NCI-H69 (cell line): ENCODE measurements around the gene UTP15.

Source experiments
- DNase-seq: peaks from one replicate; lab custom pipeline; 2025; lab: John Stamatoyannopoulos, UW

Gene UTP15, protein sequence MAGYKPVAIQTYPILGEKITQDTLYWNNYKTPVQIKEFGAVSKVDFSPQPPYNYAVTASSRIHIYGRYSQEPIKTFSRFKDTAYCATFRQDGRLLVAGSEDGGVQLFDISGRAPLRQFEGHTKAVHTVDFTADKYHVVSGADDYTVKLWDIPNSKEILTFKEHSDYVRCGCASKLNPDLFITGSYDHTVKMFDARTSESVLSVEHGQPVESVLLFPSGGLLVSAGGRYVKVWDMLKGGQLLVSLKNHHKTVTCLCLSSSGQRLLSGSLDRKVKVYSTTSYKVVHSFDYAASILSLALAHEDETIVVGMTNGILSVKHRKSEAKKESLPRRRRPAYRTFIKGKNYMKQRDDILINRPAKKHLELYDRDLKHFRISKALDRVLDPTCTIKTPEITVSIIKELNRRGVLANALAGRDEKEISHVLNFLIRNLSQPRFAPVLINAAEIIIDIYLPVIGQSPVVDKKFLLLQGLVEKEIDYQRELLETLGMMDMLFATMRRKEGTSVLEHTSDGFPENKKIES

DNA sequence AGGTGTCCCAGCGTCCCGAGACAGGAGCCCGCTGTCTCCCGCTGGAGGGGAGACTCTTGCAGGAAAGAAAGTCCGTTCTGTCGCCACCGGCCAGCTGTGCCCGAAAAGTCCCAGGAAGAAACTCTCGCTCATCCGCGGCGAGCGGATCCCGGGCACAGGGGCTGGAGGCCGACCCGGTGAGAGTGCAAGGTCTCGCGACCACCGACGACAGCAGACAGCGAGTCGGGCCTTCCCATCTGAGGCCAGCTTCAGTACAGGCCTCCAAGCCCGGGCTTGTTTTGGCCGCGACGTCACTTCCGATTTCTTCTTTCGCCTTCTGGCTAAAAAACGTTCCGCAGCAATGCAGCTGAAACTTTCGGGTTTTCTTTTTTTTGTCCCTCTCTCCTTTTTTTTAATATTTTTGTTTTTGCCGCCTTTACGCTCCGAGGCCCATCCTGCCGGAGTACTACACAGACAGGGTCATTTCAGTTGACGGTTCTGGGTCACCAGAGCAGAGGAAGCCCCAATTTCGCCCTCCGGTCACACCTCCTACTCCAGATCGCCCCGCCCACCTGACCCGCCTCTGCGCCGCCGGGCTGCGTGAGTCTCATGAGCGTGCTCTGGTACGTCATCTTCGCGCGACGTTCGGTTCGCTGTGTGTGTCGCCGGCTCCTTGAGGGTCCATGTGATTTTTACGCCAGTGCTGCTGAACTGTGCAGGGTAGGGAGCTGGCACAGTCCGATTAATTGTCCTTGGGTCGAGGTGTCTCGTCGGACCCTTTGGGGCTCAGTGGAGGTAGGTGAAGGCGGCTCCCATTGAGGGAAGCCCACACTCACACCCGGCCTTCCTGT lies at the start of gene UTP15, which contains the start of gene ANKRA2:
Gene UTP15, plus strand, starts transcription at position 605 of the 830 bp plus-strand sequence. CDS start 1,602 bp downstream, outside the sequence.
Gene ANKRA2, minus strand, starts transcription at position 501 of the 830 bp plus-strand sequence. CDS start 2,758 bp downstream, outside the sequence.
- DNase-seq = peak; percentile 99

DNA sequence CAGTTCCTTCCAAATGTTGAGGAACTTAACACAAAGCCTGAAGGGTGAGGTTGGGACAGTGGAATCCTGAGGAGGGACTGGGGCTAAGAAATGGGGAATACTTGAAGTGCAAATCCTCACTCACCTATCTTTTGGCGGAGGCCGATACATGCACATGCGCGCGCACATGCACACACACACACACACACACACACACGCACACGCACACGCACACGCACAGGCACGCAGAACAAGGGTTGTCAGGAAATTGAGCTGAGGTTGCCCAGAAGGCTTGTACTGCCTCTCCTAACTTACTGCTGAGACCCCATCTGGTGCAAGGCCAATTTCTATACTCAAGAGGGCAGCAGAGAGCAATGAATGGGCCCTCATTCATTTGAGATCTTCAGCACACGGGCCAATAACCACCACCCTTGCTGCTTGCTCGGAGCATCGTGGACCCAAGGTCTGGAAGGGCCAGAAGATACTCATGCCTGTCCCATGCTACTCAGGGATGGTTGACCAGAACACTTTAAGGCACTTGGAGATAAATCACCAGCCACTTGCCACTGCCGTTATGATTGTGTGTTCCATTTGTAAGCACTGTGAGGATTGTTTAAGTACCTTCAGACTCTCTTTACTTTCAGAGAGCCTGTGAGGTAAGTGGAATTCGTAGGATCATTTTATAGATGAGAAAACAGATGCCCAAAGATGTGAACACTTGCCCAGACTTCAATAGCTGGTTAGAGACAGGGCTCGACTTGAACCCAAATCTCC lies 45.8 kb upstream of the UTP15 start:
- peak; percentile 88 for DNase-seq

DNA sequence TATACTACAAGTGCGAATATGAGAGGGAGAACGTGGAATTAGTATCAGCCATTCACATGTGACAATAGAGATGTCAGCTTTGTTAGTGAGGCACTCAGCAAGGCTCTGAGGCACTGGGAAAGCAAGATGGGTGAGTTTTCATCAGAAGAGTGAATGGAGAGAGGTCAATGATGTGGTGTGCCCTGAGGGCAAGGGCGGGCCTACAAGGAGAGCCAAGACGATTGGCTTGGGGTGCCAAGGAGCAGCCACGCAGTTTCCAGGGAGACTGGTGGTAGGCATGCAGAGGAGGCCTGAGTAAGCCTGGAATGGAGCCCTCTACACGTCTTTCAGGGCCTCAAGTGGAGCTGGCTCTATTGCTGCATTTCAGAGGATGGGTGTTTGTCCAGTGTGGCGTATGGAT lies 42.6 kb upstream of the UTP15 start:
- peak; percentile 11 for DNase-seq

DNA sequence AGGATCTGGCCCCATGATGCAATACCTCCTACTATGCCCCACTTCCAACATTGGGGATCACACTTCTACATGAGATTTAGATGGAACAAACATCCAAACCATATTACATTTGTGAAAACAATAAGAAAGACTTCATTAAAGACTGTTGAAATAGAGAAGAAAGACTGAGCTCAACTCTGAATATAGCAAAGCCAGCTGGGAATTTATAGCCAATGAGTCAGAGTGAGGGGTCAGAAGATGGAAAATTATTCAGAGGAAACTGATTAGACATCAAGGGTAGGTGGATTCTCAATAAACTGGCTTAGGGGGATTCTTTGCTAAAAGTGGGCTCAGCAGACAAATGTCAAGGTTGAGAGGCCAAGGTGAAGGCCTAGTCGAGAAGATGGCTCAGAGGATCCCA lies 41.7 kb upstream of the UTP15 start:
- no peak for DNase-seq

DNA sequence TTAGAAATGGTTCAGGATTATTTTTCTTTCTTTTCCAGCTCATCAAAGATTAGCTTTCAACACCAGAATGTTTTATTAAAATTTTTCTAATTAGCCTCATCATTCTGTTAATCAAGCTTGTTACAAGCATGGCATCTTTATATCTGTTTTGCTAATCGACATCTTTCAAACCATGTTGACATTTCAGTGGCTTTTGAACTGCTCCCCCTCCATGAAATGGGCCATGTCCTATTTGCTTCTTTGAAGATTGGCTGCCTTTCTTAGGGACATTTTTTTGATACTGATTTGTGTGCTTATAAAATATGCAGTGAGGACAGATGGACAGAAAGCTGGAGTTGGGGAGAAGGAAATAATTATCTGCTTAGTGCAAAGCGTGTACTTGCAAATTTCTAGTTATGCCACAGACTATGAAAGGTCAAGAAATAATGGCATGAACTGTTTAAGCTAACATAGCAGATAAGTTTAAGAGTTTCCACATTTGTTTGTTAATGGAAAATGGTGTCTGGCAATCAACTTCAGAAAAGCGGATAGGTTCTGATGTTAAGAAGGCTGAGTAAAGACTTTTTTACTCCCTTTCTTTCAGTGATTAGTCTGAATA lies 39.8 kb upstream of the UTP15 start:
- no peak for DNase-seq

DNA sequence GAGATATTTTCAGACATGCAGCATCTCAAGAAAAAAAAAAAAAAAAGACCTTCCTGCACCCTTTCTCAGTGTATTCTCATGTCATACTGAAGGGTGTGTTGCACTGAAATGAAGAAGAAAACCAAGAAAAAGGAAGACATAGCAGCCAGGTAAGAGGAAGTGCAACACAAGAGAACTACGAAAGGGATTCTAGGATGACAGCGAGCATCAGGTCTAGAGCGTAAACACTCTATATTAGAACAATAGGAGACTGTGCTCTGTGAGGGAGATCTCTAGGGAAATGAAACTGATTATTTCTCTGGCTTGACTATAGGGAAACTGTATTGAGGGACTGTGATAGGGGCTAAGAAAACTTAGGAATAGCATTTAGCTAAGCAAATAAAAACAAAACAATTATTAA lies 37.3 kb upstream of the UTP15 start:
- peak; percentile 61 for DNase-seq

DNA sequence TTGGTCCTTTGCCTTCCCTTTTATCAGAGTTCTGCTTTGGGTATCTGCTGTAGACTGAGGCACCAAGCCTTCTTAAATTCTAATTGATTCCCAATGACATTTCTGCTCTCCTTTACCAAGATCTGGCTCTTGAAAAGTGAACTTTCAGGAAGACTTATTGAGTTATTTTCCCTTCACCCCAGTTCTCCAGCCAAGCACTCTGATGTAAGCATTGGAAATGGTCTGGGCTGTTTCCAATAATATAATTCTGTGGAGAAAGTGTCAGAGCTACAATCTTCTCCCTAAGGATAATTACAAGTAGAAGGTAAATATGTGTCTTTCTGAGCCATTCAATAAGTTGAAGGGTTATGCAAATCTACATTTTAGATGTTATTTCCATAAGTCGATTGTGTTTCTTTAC lies 36.5 kb upstream of the UTP15 start:
- no peak for DNase-seq

DNA sequence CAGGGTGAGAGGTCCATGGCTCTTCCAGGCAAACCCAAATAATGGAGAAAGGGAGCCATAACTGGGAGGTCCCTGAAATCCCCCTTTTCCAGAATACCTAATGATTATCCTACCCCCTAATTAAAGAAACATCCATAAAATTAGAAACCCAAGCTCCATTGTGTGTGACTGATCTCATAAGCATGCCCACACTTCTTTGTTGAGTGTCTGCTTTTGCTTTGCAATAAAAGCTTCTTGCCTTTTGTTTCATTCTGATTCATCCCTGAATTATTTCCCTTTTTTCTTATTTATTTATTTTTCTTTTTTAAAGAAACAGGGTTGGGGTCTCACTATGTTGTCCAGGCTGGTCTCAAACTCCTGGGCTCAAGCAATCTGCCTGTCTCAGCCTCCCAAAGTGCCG lies 34.2 kb upstream of the UTP15 start:
- DNase-seq = no peak

DNA sequence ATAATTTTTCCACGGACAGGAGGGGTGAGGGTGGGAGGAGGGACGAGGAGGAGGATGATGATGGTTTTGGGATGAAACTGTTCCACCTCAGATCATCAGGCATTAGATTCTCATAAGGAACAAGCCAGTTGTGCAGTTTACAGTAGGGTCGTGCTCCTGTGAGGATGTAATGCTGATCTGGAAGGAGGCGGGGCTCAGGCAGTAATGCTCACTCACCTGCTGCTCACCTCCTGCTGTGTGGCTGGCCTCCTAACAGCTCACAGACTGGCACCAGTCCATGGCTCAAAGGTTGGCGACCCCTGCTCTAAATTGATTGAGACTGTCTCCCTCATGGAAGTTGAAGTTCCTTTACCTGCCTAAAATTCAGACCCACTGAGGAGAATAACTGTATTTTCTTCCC lies 33.3 kb upstream of the UTP15 start:
- DNase-seq = peak; percentile 22

DNA sequence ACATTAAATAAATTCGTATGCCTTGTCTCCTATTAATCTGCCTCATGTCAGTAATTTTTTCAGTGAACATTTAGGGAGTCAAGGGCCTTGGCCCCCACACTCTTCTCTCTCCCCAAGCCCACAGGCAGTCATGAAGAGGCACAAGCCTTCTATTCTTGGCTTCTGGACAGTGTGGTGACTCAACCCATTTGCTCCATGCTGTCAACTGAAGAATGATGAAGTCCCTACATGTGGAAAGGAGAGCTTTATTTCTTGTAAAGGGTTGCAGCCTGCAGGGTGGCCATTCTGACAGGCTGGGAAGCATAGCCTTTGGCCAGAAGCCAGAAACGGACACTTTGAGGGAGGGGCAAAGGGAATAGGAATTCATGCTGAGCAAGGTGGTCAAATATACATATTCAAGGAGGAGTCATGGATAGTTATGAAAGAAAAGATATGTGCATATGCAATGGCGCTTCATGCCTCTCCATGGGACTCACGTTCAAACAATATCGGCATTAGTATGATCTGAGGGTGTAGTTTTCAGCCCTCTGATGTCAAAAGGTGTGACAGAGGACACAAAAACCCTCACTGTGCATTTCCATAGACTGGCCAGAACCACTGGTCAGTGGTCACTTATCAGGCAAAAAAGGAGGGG lies 31.4 kb upstream of the UTP15 start:
- peak; percentile 21 for DNase-seq

DNA sequence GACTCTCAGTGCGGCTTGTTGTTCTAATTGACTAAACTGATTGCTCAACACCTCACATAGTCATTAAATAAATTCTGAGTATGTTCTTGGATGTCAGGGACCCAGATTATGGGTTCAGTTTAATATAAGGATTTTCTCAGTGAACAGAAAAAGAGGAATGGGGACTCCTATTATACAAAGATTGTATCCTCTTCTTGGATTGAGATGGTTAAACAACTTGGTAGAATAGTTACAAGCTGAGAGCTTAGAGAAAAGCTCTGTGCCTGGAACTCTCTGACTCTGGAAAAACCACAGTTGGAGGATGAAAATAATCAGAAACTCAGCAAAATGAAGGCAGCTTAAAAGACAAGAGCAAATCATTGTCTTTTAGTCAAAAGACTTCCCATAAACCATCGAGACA lies 30.6 kb upstream of the UTP15 start:
- DNase-seq = no peak

DNA sequence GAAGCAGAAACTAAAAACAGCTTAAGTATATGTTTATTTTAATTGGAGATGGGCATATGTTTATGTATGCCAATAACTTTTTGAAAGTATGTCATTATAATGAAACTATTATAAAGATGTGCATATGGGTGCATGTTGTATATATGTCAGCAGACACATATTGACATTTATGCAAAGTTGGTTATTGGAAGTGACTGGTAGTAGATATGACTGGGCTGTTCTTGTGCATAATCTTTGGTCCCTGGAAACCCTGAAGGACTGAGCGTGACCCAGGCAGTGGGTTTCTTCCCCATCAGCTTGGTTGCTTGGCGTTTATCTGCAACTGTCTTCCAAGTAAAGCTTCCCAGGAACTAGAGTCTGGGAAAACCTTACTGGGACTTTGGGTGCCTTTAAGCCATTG lies 25.8 kb upstream of the UTP15 start:
- no peak for DNase-seq

DNA sequence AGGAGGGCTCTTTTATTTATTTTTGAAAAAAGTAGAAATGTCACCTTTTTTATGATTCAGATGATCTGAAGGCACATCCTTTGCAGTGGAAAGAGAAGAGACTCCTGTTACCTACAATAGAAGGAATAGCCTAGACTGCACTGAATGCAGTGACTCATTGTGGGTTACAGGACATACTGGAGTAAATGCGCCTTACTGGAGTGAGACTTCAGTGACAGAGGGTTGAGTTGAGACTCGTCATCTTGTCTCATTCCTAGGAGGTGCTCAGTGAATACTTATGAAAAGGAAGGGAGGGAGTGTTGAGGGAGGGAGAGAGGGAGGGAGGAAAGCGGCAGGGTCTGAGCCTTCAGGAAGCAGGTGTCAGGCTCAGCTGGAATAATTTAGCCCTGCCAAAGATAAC lies 25.4 kb upstream of the UTP15 start:
- DNase-seq = peak; percentile 18

DNA sequence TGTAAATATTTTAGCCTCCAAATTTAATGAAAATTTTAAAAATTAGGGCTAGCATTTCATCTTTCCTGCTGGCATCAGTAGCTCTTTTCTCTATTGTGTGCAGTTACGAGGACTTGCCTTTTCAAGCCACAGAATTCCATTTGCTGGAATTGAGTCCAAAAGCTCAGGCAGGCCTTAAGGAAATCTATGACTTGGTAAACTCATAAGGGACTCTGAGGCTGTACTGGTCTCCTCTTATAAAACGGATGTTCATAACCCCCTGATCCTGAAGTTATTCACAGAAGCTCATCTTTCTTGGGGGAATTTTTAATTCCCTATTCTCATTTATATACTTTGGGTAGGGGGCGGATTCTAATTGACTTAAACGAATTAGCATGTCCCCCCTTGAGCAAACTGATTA lies 23.5 kb upstream of the UTP15 start:
- DNase-seq = peak; percentile 35

DNA sequence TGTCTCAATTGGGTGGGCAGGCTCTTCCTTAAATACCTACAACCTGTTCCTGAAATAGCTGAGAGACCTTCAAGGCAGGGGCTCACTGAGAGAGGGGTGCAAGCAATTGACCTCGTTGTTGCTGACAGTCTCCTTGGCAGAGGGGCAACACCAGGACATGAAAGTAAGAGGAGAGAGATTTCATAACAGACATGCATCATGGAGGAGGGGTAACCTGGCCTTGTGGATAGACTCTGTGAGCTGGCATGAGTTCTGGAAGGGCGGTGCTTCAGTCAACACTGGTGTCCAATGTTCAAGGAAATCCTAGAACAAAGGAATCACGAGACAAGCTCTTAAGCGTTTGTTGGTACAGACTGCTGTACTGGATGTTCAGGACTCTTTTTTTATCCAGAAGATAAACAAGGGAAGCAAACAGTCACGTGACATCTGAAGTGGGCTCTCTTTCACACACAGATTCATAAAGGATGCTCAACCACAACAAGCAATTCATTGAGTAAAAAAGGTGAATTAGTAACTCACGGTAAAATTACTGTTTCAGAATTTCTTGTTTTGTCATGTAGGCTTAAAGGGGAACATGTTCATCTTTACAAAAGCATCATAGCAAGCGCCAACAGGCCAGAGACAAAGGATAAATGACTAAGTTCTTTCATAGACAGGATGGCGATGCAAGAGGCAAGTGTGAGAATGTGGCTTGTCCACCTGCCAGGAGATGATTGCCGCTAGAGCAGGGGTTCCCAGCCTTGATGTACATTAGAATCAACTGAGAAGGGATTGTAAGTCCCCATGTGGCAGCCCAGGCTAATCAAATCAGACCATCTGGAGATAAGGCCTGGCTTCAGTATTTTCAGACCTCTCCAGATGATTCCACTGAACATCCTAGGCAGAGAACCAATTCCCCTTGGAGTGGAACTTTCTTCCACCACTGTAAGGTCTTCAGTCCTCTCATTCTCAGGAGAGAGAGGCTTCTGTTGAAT lies 20.8 kb upstream of the UTP15 start:
- peak; percentile 92 for DNase-seq

DNA sequence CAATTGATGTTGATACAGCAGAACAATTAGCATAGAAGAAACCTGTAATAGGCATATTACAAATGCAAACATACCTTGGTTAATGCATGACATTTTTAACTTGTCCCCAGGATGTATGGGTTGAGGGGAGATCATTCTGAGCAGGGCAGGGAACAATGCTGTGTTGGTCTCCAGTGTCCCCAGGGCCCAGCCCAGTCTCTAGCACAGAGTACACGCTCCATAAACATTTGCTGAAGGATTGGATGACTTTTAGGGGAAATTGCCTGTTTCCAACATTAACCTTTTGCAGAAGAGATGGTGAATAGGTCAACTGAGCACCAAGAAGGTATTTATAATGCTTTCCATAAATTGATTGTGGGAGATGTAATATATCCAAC lies 20.2 kb upstream of the UTP15 start:
- DNase-seq = peak; percentile 60

DNA sequence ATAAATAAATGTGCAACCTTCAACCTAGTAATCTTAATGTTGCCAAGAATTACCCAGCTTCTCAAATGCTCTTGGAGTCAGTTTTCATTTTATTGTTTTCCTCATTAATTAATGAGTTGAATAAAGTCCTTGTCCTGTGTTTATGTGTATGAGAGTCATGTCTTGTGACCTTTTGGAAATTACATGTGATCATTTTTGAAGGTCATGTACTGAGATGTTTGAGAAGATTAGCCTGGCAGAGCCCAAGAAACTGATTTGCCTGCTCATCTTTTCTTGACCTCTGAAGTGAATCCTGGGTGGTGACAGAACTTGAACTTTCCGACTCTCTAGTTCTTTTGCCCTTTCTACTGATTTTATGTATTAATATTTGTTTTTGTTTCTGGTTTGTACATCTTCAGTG lies 15.5 kb upstream of the UTP15 start:
- DNase-seq = no peak

DNA sequence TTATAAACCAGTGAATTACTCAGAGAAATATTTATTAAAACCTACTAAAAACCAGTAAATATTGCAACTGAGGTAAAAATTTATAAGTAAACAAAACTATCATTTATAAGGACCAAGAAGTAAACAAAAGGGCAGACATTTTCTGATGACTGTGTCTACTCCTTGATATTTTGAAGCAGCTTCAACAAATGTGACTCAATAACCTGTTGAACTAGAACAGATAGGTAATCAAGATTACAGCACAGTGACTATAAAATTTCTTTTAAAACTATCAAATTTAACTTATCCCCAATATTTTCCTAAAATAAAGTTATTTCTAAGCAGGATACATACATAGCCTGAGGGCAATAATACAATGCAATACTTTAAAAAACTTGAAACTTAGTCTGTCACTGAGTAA lies 12.9 kb upstream of the UTP15 start:
- DNase-seq = no peak

DNA sequence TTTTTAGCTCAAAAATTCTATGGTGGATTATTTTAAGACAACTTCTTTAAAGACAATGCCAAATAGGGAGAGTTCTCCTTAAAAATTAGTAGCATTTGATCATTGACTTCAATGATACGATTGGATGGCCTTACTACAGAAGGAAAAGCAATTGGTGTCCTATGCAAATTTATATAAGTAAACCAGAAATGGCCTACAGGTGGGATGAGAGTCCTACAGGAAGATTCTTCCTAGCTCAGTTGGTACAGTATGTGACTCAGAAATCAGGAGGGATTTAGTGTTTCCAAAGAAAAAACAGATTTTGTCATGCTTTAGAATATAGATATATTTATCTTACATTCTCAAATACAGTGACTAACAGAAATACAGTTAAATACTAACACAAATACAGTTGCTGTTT lies 6.6 kb upstream of the UTP15 start:
- DNase-seq = peak; percentile 8

DNA sequence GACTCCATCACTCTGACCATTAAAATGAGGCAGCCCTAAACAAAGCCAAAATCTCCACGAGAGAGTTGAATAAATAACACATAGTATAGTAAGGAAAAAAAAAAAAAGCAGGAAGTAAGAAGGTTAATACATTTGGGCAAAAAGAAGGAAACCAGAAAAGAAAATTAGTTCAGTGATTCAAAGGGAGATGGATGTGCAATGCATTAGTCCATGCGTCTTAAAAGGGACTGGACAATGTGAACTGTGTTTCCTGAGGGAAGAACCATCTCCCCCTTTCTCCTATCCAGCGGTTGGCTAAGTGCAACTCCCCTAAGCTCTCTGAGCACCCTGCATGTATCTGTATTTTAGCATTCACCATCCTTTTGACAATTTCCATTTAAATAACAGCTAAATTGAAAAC lies 1.5 kb upstream of the UTP15 start:
- peak; percentile 24 for DNase-seq
